HG02623 (cell line): Measurements from ENCODE around the gene LASP1NB.

Experiments used
- ATAC-seq: cut with Tn5 transposase; IDR thresholded peaks from one replicate; pipeline ENCODE4 v1.9.1; 2021; ENCODE audit warnings: moderate library complexity; ENCODE audit not compliant: unreplicated experiment

The LASP1NB gene

GRCh38 chr17:38925263-38925995 is at the start of gene LASP1NB:
TSS of gene LASP1NB (plus strand) at chr17:38925614.
- ATAC-seq, result no peak

GRCh38 chr17:38877130-38877851 is 48.1 kb upstream of the LASP1NB start:
- ATAC-seq, result no peak

GRCh38 chr17:38879878-38880665 is 45.3 kb upstream of the LASP1NB start:
- no peak for ATAC-seq

- no peak for ATAC-seq
Measured at GRCh38 chr17:38881600-38882191, 43.7 kb upstream of the LASP1NB start.

GRCh38 chr17:38882870-38883269 is 42.5 kb upstream of the LASP1NB start:
- no peak for ATAC-seq

GRCh38 chr17:38883592-38884526 is 41.6 kb upstream of the LASP1NB start:
- ATAC-seq, result no peak

GRCh38 chr17:38885044-38885727 is 40.2 kb upstream of the LASP1NB start:
- no peak for ATAC-seq

- ATAC-seq, result no peak
Measured at GRCh38 chr17:38885728-38886642, 39.4 kb upstream of the LASP1NB start.

GRCh38 chr17:38886643-38887010 is 38.8 kb upstream of the LASP1NB start:
- no peak for ATAC-seq

- ATAC-seq, result no peak
Measured at GRCh38 chr17:38888842-38889241, 36.6 kb upstream of the LASP1NB start.

GRCh38 chr17:38889745-38890409 is 35.5 kb upstream of the LASP1NB start:
- no peak for ATAC-seq

- no peak for ATAC-seq
Measured at GRCh38 chr17:38890410-38890746, 35.0 kb upstream of the LASP1NB start.

- ATAC-seq, result no peak
Measured at GRCh38 chr17:38891441-38891840, 34.0 kb upstream of the LASP1NB start.

GRCh38 chr17:38892083-38892482 is 33.3 kb upstream of the LASP1NB start:
- no peak for ATAC-seq

GRCh38 chr17:38892620-38893019 is 32.8 kb upstream of the LASP1NB start:
- ATAC-seq, result no peak

- ATAC-seq, result no peak
Measured at GRCh38 chr17:38893113-38893512, 32.3 kb upstream of the LASP1NB start.

- ATAC-seq, result no peak
Measured at GRCh38 chr17:38893607-38894006, 31.8 kb upstream of the LASP1NB start.

- ATAC-seq, result no peak
Measured at GRCh38 chr17:38894276-38894675, 31.1 kb upstream of the LASP1NB start.
